Stimulated activated CD4-positive, alpha-beta T cell treated with anti-CD3 and anti-CD28 coated beads, Interleukin-15, amount 100 ng/mL, for 48 hours (primary cell): ENCODE results near the gene UBA3.

Experiments used
- DNase-seq, 2 donors: peaks; one replicate each; pipeline ENCODE4 v3.0.0-alpha.2; 2020; ENCODE audit warnings: low read depth in 2 of 2

The UBA3 gene

DNA sequence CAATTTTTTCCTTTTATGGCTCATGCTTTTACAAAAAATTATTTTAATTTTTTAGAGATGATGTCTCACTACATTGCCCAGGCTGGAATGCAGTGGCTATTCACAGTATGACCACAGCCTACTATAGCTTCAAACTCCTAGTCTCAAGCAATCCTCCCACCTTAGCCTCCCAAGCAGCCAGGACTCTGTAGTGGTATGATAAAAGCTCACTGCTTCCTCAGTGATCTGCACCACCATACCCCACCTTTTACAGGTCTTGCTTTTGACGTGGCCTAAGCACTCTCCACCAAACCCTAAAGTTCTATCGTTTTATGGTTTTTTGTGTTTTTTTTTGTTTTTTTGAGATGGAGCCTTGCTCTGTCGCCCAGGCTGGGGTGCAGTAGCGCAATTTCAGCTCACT, 14.0 kb downstream of the UBA3 start:
- DNase-seq, result no peak

DNA sequence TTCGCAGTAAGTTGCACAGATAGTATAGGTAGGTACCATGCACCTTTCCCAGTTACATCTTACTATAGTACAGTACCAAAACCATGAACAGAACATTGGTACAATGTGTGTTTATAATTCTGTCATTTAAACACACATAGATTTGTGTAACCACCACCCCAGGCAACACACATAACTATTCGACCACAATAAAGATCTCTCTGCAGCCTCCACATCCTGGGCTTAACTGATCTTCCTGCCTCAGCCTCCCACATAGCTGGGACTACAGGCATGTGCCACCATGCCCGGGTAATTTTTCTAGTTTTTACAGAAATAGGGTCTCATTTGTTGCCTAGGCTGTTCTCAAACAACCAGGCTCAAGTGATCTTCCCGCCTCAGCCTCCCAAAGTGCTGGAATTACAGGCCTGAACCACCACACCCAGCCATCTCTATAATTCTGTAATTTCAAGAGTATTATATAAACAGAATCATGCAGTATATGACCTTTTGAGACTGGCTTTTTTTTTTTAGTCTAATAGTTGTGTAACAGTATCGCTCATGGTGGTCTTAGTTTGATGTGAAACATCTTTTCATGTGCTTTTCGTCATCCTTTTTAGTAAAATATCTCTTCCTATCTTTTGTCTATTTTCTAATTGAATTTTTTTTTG, 14.7 kb downstream of the UBA3 start:
- no peak for DNase-seq

DNA sequence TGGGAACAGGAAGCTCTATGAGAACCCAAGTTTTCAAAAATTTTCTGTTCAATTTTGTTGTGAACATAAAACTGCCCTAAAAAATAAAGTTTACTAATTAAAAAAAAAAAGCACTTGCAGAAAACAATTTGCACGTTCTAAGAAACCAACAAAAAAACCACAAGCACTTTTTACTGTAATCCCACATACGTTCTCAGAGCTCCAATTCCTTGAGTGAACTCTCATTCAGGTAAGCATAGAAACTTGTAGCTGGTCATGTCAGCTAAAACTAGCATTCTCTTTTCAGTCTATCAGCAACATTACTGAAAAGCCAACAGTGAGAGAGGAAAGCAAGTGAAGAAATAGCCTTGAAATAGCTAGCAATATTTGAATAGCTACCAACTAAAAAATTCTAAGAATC, 16.5 kb downstream of the UBA3 start:
- DNase-seq, result no peak

DNA sequence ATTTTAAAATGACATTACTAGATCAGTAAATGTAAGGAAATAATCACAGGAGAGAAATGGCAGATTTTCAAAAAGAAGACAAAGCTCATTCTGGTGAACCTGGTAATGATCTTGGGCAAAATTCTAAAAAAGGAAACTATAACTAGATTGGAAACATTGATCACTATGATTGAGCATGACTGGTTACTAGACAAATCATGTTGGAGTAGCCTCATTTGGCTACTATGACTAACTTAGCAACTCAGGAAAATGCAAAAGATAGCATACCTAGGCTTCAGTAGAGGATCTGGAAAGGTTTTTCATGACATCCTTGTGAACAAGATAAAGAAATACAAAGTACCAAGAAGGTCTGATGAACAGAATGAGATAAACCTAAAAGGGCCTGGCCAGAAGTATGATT, 20.5 kb downstream of the UBA3 start:
- DNase-seq, result no peak

DNA sequence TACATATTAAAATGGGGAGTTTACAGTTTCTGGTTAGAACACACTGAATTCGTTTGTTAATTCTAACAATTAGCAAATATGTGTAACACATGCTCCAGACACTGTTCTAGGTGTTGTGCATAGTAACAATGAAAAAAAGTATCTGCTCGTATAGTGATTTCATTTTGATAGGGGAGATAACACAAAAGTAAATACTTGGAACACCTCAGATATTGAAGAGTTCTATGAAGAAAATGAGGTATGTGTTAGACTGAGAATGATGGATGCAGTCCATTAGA, 21.3 kb downstream of the UBA3 start:
- DNase-seq, result no peak

DNA sequence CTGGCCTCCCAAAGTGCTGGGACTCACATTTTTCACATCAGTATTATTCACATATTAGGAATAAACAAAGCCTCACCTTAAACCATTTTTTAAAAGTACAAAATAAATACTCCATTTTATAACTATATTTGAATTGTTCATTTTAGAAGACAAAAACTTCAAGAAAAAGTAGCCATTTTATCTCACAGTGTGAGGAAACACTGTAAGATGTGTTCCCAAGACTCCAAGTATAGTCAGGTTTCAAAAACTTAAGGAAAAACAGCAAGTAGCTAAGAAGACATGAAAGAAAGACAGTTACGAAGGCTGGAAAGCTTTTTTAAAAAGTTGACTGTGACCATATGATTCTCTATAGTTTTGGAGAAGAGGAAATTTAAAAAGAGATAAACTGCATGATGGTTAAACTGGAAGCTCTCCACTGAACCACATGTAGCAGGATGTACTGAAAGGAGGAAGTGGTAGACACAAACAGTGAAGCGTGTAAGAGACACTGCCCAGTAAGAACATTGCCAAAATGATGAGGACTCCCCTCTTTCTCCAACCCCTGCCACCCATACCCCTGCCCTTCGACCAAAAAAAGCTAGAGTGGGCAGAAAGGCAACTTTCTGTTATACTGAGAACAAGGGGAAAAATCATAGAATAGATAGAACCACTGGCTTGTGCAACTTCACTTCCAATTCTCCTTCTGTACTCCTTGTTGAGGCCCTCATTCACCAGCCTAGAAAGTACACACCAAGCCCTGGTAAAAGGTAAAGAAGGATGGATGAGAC, 21.8 kb downstream of the UBA3 start:
- DNase-seq, result no peak

DNA sequence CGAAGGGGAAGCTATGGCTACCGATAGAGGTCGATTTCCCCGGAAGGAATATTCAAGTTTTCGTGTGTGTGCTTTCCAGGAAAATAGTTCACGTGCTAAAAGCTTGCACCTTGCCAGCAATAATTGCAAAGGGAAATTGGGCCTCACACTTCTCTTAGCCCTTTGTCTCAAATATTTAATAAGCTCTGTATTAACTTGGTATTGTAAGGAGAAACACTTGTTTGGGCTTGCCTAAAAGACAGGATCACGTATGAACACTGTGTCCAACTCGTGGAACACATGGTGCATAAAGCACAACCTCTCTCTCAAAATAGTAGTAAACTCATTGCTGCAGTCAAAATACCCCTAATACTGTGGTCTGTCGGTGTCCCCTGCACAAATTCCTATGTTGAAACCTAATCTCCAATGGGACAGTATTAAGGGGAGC, 27.7 kb downstream of the UBA3 start:
- DNase-seq, result no peak

DNA sequence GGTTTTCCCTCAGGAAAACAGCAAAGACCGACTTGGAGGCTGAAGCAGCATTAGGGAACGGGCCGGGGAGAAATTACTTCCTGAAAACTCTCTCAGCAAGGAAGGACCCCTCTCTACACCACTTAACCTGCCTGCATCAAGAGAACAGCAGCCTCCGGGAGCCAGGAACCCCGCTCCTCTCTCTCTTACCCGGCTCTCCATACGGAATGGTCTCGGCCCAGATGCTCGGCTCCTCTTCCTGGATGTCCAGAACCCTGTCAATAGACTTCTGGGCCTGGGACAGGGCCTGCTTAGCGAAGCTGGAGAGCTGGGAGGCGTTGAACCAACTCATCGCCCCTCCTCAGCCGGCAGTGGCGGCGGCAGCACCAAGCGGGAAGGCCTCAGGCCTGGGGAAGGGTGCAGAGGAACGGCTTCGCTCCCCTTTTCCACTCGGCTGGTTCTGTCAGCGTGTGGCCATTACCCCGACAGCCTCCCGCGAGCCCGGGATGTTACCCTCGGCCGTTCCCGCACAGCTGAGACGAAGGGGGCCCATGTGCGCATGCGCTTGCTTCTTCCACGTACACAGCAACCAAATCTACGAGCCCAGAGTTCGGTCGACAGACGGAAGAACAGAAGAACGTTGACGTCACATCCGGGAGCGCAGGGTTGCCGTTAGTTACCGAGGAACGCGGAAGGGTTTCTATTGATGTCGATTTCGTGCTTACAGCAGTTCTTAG, 28.3 kb downstream of the UBA3 start, which contains the start of gene TMF1:
Gene TMF1 (minus strand): TSS at position 578 of the 716 bp plus-strand sequence. CDS start 247 bp downstream, at position 331.
- peak; percentile 95 to 97 for DNase-seq

DNA sequence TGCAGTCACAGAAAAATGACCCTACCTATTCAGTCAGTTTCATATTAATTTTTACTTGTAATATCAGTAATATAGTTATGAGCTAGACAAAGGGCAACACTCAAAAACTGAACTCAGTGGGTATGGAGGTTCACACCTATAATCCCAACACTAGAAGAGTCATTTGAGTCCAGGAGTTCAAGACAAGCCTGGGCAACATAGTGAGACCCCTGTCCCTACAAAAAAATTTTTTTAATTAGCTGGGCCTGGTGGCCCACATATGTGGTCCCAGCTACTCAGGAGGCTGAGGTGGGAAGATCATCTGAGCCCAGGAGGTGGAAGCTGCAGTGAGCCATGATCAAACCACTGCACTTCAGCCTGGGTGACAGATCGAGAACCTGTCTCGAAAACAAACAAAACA, 31.2 kb downstream of the UBA3 start:
- DNase-seq, result no peak

DNA sequence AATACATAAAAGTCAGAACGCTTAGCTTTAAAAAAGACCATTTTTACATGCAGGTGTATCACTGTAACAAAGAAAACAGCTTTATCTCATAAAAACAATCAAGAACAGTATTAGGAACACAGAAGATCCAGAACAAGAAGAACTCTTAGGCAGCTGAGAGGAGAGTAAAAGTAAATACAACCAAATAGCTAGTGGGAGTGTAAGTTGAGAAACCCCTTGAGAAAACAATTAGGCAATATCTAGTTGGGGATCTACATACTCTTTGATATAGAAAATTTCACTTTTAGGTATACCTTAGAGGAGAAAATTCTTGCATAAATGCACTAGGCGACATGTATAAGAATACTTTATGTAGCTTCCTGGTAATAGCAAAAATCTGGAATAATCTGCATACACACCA, 35.6 kb downstream of the UBA3 start:
- no peak for DNase-seq

DNA sequence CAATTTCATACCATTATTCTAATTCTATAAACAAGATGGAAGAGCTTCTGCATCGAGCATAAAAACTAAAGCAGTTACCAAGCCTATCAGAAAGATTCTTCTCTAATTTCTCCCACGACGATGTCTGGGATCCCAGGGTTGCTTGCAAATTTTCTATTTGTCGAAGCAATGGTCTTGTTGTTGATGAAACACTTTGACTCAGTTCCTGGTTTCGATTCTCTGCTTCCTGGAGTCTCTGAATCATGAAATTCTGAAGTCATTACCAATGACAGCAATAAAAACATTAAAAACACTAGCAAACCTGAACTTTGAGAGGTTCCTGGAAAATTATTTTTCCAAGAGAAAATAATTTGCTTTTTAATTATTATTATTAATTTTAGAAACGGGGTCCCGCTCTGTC, 46.7 kb downstream of the UBA3 start:
- no peak for DNase-seq

DNA sequence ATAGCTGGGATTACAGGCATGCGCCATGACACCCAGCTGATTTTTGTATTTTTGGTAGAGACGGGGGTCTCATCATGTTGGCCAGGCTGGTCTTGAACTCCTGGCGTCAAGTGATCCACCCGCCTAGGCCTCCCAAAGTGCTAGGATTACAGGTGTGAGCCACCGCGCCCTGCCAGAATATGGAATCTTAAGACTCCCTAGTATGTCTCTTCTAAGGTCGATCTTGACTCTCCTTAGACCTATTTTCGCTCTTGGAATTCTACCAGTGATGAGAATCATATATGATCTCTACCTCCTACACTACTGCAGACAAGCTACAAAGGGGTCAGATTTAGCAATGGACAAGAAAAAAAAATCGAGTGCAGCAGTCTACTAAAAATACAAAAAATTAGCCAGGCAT, 47.4 kb downstream of the UBA3 start:
- DNase-seq, result no peak

DNA sequence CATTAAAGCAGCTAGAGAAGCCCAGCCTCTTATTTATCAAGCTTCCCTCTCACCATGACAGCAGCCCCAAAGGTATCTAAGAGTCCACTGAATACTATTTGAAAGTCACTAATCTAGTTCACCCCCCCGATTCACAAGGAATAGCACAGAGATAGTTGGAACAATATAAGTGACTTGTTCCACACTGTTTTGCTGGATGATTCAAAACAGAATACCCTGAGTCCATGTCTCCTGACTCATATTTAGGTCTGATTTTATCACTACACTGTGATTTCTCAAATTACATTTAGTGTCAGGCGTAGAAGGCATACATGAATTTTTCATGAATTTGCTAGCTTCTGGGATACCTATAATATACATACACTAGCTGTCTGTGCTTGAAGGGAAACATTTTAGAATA, 48.0 kb downstream of the UBA3 start:
- no peak for DNase-seq

DNA sequence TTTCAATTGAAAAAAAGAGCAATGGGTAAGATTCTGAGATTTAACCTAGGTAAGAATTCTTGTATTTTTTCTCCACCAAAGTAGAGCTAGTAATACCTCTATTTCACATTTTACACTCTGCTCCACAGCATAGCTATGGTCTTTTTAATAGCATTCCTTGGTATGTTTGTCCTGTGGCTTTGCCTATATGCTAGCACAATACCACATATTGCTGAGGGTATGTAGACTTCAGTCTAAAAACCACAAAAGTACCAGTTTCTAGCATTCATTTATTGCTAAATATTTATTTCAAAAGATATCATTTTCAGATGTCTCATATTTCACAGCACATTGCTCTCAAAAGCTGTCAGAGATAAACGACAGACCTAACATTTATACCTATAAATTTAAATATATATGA, 48.5 kb downstream of the UBA3 start:
- DNase-seq, result no peak

DNA sequence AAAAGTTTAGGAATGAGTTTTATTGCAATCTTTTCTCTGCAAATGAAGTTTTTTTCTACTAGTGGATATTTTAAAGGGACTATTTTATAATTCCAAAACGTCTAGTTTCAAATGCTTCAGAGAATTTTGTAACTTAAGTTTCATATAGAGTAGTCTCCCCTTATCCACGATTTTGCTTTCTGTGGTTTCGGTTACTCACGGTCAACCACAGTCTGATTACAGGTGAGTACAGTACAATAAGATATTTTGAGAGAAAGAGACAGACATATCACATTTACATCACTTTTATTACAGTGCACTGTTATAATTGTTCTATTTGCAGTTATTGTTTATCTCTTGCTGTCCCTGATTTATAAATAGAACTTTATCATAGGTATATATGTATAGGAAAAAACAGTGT, 59.3 kb downstream of the UBA3 start:
- DNase-seq, result no peak

DNA sequence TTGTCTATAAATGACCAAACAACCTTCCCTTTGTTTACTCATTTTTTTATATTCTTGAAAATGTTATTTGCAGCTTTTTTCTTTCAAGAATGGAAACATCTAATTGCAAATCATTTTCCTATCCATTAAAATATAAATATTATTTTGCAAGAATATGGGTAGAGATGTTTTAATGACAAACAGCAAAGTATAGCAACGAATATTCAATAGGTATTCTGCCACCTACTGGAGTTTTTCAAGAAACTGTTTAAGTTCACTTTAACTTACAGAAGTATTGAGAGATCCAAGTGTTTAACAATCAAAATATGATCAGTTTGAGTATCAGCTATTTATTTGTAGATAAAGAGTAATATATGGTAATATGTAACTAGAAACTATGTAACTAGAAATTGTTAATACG, 59.7 kb downstream of the UBA3 start:
- no peak for DNase-seq

DNA sequence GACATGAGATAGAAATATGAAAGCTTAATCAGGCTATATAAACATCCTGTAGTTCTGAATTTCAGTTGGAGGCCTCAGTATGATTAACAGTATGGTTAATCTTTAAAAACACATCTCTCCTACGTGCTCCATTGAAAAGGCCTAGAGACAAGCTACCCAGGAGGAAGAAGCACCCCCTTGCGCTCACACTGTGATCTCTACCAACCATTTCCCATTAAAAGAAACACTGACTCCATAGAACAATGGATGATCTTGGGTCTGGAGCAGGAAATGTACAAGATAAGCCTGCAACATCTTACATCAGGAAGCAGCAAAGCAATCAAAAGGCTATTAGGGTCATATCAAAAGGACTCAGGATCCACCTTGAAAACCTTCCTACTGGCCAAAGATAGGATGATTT, 63.3 kb downstream of the UBA3 start:
- no peak for DNase-seq

DNA sequence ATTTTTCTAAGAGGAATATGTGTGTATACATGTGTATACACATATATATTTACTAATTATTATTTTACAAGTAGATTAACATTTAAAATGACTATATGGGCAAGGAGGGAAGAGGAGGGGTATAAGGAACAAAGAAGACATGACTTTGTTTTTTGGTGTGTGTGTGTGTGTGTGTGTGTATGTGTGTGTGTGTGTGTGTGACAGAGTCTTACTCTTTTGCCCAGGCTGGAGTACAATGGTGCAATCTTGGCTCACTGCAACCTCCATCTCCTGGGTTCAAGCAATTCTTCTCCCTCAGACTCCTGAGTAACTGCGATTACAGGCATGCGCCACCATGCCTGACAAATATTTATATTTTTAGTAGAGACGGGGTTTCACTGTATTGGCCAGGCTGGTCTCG, 64.1 kb downstream of the UBA3 start:
- DNase-seq, result no peak

DNA sequence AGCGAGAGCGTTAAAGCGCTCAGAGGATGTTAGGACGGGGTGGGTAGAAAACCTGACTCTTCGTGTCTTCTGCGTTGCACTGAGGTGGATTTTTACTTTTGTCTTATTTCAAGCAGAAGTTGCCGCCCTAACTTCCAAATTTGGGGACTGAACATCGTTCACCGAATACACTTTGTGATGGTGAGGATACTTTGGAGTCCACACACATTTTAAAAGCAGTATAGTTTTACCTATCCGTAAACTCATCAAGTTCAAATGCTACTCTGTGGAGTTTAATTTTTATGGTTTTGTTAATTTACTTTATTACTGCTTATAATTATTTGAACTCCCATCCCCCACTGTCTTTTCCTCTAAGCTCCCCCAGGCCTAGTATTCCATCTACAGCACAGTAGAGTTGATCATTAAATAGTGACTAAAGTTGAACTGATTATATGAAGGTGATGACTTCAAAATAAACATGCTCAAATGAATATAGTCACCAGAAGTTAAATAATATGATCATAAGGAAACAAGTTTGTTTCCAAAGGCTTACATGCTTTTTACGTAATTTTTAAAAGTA, 66.1 kb downstream of the UBA3 start:
- no peak for DNase-seq

DNA sequence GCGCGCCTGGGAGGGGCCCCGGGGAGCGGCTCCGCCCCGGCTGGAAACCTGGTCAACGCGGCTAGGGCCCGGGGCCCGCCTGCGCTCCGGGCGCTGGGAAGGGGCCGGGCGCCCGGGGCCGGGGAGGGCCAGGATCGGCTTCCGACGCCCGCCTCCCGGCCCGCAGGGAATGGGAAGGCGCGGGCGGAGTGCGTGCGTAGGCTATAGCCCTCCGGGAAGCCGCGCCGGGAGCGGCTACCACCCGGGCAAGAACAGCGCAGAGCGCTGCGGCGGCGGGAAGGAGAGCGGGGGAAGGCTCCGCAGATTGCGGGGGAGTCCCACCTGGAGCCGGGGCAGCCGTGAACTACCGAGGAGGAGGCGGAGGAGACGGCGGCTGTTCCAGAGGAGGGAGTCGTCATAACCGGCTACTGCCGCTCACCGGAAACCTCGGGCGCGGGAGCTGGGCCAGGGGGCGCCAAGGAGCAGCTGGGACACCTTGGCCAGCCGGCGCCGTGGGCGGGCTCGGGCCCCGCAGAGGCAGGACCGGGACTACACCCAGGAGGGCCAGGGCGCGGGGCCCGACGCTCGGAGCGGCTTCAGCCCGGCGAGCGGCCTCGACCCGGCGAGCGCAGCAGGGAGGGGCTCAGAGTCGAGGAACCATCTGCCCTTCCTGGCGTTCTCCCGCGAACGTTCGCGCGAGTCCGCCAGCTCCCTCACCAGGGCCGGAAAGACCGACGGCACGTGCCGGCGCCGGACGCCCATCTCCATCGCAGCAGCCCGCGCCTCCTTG, 66.7 kb downstream of the UBA3 start, which contains the start of gene EOGT:
Gene EOGT (minus strand): TSS at position 432 of the 769 bp plus-strand sequence. CDS start 3,838 bp downstream, outside the sequence.
- peak; percentile 68 to 77 for DNase-seq

DNA sequence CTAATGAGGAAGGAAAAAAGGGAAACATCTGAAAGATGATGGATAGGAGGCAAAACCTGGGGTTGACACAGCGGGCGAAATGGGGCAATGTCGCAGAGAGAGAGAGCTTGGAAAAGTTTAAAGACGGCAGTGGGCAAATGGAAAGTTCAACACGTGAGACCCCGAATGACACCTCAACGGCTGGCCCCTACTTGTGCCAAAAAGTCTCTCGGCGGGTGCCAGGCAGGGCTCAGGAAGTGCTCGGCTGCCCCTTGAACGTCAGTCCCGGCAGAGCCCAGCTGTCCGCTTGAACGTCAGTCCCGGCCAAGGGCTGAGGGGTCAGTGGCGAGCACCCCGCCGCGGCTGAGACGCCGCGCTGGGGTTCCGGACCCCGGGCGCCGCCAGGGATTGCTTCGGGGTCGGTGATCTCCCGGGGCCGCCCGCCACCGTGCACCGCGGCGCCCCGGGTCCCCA, 67.3 kb downstream of the UBA3 start:
- no peak for DNase-seq
